WI38 (cell line): ENCODE results near the gene MS4A14.
"Not testable (repeated sequence)": the region's sequence is repeated elsewhere in the genome, so short reads cannot be mapped to it uniquely, and the experiment has no call there.

Source experiments
- H3K4me3 ChIP-seq: 2 replicates; pipeline ENCODE4 v1.5.1; 2011; ENCODE audit warnings: low read depth, mild to moderate bottlenecking, control low read depth, low read length
- TF ChIP-seq, protein P1 (sequence below): IDR thresholded peaks from 2 replicates; pipeline ENCODE4 v1.5.1; 2012; ENCODE audit warnings: low read depth, mild to moderate bottlenecking, control low read depth, low read length

The MS4A14 gene

DNA sequence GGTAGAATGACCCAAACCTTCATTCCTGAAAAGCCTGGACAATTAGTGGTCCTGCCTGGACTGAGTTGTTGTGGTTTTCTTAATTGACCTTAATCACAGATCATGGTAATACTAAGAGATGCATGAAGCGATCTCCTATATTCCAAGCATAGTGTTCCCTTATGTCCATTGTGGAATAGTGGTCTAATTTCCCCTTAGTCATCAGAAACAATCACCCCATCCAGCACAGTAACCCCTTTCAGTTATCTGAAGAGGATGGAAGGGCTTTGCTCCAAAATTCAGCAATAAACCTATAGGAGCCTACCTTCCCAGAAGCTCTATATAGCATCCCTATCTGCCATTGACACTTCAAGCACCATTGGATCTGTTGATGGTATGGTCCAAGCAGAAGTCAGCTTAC is 26.4 kb downstream of the MS4A14 start:
- TF ChIP-seq, protein P1, sequence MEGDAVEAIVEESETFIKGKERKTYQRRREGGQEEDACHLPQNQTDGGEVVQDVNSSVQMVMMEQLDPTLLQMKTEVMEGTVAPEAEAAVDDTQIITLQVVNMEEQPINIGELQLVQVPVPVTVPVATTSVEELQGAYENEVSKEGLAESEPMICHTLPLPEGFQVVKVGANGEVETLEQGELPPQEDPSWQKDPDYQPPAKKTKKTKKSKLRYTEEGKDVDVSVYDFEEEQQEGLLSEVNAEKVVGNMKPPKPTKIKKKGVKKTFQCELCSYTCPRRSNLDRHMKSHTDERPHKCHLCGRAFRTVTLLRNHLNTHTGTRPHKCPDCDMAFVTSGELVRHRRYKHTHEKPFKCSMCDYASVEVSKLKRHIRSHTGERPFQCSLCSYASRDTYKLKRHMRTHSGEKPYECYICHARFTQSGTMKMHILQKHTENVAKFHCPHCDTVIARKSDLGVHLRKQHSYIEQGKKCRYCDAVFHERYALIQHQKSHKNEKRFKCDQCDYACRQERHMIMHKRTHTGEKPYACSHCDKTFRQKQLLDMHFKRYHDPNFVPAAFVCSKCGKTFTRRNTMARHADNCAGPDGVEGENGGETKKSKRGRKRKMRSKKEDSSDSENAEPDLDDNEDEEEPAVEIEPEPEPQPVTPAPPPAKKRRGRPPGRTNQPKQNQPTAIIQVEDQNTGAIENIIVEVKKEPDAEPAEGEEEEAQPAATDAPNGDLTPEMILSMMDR, result no peak
- no peak overlapping the region for H3K4me3 ChIP-seq

DNA sequence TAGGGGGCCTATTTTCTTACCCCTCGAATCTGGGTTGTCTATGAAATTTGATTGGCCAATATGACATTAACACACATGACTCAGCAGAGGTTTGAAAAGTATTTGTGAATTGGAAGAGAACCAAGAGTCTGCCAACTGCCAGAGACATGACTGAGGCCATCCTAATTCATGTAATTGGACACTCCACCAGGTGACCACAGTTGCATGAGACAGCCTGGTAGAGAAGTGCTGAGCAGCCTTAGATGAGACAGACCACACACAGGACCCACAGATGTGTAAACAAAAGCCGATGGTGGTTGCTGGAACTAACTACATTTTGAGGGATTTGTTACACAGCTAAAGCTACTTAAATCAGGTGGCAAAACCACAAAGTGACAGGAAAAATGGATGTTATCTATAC is 32.3 kb downstream of the MS4A14 start:
- H3K4me3 ChIP-seq, result no peak overlapping the region
- TF ChIP-seq, protein P1, result no peak

DNA sequence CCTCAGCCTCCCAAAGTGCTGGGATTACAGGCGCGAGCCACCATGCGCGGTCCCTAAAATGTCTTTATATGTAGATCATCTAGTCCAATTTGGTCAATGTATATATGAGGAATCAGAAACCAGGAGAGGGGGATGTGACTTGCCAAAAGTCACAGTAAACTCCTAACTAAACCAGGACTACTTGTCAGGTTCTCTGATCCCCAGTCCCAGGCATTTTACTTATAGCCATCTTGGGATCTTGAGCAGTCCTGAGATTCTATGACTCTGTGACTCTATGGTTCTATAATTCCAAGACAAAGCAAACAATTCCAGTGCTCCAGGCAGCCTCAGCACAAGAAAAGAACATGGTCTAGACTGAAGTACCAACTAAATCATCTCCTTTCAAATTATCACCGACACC is 33.0 kb downstream of the MS4A14 start, which contains the start of gene MS4A5:
Gene MS4A5 (plus strand): TSS at position 301 of the 400 bp plus-strand sequence. CDS start 103 bp downstream, outside the sequence.
- TF ChIP-seq, protein P1, result no peak
- H3K4me3 ChIP-seq, result no peak within 1 kb of the TSS

DNA sequence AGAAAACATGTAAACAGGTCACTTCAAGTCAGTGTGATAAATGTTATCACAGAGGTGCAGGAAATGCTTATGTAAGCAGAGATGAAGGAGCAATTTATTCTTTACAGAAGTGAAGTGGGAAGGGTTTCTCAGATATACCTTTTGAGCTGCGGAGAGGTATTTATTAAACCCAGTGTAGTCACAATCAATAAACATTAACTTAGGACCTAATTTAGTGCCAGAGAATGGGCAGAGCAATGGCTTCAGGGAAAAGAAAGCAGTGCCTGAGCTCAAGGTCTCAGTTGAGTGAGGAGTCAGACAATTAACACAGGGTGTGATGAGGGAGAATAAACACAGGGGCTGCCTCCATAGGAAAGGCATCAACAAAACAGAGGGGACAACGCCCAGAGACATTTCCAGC is 35.0 kb downstream of the MS4A14 start:
- TF ChIP-seq, protein P1, result no peak
- H3K4me3 ChIP-seq, result no peak overlapping the region

DNA sequence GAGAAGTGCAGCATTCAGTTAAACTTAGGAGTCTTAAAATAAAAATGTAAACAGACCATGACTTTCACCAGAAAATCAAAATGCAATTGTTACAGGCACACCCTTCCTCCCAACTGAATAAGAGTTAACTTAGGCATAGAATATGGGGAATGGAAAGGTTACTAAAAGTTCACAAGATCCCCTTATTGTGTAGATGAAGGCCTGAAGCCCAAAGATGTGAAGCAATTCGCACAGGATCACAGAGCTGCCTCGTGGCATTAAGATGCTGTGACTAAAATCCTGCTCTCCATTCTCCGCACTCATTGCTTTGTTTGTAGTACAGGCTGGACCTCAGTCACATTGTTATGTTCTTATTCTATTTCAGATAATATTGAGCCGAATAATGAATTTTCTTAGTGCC is 37.1 kb downstream of the MS4A14 start:
- H3K4me3 ChIP-seq, result no peak overlapping the region
- TF ChIP-seq, protein P1, result no peak

DNA sequence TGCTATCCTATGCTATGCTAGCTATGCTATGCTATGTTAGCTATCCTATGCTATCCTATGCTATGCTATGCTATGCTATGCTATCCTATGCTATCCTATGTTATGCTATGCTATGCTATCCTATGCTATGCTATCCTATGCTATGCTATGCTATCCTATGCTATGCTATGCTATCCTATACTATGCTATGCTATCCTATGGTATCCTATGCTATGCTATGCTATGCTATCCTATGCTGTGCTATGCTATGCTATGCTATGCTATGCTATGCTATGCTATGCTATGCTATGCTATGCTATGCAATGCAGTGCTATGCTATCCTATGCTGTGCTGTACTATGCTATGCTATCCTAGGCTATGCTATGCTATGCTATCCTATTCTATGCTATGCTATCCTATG is 50.8 kb downstream of the MS4A14 start:
- no peak overlapping the region for H3K4me3 ChIP-seq
- TF ChIP-seq, protein P1, result no peak

DNA sequence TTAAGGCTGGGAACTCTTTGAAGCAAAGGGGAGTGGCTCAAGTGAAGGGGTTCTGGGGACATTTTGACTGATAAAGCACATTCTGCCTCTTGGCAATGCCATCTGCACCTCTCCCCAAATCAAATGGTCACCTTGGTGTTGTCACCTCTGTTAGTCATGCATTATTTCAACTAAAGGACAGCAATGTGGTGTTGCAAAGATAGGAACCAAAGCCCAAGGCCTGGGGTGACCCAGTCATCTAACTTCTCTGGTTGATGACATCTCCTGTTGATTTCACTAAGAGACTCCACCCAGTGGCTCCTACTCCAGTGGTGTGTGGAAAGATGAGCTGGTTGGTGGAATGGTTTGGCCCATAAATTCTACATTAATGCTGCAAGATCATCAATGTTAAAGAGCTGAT is 51.6 kb downstream of the MS4A14 start:
- no peak overlapping the region for H3K4me3 ChIP-seq
- TF ChIP-seq, protein P1, result no peak

DNA sequence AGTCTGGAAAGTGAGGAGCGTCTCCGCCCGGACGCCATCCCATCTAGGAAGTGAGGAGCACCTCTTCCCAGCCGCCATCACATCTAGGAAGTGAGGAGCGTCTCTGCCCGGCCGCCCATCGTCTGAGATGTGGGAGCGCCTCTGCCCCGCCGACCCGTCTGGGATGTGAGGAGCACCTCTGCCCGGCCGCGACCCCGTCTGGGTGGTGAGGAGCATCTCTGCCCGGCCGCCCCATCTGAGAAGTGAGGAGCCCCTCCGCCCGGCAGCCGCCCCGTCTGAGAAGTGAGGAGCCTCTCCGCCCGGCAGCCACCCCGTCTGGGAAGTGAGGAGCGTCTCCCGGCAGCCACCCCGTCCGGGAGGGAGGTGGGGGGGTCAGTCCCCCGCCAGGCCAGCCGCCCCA is 54.9 kb downstream of the MS4A14 start:
- not testable (repeated sequence) for H3K4me3 ChIP-seq
